ENCODE results near the gene BIRC5.

BIRC5 gene

GRCh38 chr17:78206298-78206697, 7.8 kb upstream of the BIRC5 start:
- no peak for TF ChIP-seq CTCF (IDR thresholded peaks at IDR 0.05)

GRCh38 chr17:78208486-78208885, 5.6 kb upstream of the BIRC5 start:
- no peak for TF ChIP-seq CTCF (IDR thresholded peaks at IDR 0.05)

- TF ChIP-seq CTCF (IDR thresholded peaks at IDR 0.05) = no peak
Measured at GRCh38 chr17:78210111-78210510, 3.9 kb upstream of the BIRC5 start.

- no peak for TF ChIP-seq CTCF (IDR thresholded peaks at IDR 0.05)
Measured at GRCh38 chr17:78211032-78211431, 3.0 kb upstream of the BIRC5 start.

- no peak for TF ChIP-seq CTCF (IDR thresholded peaks at IDR 0.05)
Measured at GRCh38 chr17:78214706-78215061, 631 bp downstream of the BIRC5 start.

- TF ChIP-seq CTCF (IDR thresholded peaks at IDR 0.05) = no peak
Measured at GRCh38 chr17:78219396-78220150, 5.5 kb downstream of the BIRC5 start.

GRCh38 chr17:78223061-78223460, 9.0 kb downstream of the BIRC5 start:
- TF ChIP-seq CTCF (IDR thresholded peaks at IDR 0.05) = no peak

- no peak for TF ChIP-seq CTCF (IDR thresholded peaks at IDR 0.05)
Measured at GRCh38 chr17:78223765-78224164, 9.7 kb downstream of the BIRC5 start.

Data from LNCAP (cell line).